Measurements from ENCODE around the gene GJB6.

DNA sequence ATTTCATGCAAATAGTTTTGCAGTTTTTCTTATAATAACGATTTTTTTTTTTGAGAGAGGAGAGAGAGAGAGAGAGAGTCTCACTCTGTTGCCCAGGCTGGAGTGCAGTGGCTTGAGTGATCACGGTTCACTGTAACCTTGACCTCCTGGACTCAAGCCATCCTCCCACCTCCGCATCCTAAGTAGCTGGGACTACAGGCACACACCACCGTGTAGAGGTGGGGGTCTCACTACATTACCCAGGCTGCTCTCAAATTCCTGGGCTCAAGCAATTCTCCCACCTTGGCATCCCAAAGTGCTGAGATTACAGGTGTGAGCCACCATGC is 26.8 kb upstream of the GJB6 start:
- TF ChIP-seq, protein P1, sequence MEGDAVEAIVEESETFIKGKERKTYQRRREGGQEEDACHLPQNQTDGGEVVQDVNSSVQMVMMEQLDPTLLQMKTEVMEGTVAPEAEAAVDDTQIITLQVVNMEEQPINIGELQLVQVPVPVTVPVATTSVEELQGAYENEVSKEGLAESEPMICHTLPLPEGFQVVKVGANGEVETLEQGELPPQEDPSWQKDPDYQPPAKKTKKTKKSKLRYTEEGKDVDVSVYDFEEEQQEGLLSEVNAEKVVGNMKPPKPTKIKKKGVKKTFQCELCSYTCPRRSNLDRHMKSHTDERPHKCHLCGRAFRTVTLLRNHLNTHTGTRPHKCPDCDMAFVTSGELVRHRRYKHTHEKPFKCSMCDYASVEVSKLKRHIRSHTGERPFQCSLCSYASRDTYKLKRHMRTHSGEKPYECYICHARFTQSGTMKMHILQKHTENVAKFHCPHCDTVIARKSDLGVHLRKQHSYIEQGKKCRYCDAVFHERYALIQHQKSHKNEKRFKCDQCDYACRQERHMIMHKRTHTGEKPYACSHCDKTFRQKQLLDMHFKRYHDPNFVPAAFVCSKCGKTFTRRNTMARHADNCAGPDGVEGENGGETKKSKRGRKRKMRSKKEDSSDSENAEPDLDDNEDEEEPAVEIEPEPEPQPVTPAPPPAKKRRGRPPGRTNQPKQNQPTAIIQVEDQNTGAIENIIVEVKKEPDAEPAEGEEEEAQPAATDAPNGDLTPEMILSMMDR (IDR thresholded peaks at IDR 0.05) = no peak
- TF ChIP-seq POLR2A (IDR thresholded peaks at IDR 0.05) = no peak
